Upper lobe of right lung (tissue), 1 donor: ENCODE measurements around the gene ITGA6. TPM values are rescaled to one million over a fixed set of nuclear protein-coding genes. Genes with fewer than 3 reads are reported as not detected.

Experiments used
- ATAC-seq: fragments of 200-7000 bp; cut with Tn5 transposase; one replicate; pipeline ENCODE4 v1.9.1; 2020; ENCODE audit warnings: mild to moderate bottlenecking, moderate library complexity
- DNase-seq: peaks from one replicate; pipeline ENCODE4 v3.0.0-alpha.2; 2020
- H3K27ac ChIP-seq: fragments of 200-600 bp; one replicate; pipeline ENCODE4 v1.8.0; 2022
- H3K27me3 ChIP-seq: fragments of 200-600 bp; one replicate; pipeline ENCODE4 v1.8.0; 2022; ENCODE audit warnings: mild to moderate bottlenecking
- H3K36me3 ChIP-seq: fragments of 200-600 bp; one replicate; pipeline ENCODE4 v1.8.0; 2022
- H3K4me1 ChIP-seq: fragments of 200-600 bp; one replicate; pipeline ENCODE4 v1.8.0; 2022
- H3K4me3 ChIP-seq: fragments of 200-600 bp; one replicate; pipeline ENCODE4 v1.8.0; 2022; ENCODE audit warnings: mild to moderate bottlenecking
- H3K9me3 ChIP-seq: fragments of 200-600 bp; one replicate; pipeline ENCODE4 v1.8.0; 2022
- intact Hi-C: fragments of 100-400 bp; cut with DNase I; formaldehyde crosslinking; loops from one replicate; pipeline ENCODE4 v1.11.0; 2022
- total RNA-seq: library from RNA; stranded (reverse); fragmentation: NEBNext Ultra II Directional; extraction: Animal tissue kit (Norgen Biotek cat#: 25700); gene quantifications from one replicate; pipeline ENCODE4 v1.2.1, GENCODE V29; 2021
- TF ChIP-seq, protein P1 (sequence below): fragments of 200-600 bp; IDR thresholded peaks from one replicate; pipeline ENCODE4 v1.8.0; 2022; ENCODE audit warnings: antibody characterized with exemption
- donor health status: DM: no; HTN: yes; CAD: no; lungs with severe emphysema.

Gene ITGA6
- total RNA-seq, 1 donor from 2014 or later = 73.0 TPM

DNA sequence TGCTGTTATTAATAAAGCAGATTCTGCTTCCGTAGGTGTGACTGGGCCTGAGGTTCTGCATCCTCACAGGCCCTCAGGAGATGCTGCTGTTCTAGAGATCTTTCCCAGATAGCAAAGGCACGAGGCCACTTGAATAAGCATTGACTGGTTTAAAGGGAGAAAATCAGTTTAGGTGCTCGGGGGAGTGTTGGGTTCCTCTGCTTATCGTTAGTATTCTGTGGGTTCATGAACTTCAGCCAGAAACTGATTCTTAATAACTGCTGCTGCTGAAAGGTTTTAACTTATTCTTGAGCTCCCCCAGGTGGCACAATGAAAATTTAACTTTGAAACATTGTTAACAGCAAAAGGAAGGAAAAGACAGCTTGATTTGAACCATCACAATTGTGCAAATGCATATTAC lies 56.9 kb downstream of the ITGA6 start:
- Histone ChIP-seq H3K4me3 (no peak overlapping the region), H3K27ac (no peak overlapping the region), H3K27me3 (no peaks in the 10 kb centered on the region), H3K9me3 (no peaks in the 10 kb centered on the region), H3K36me3 (peaks cover 33% of the 10 kb centered on the region), H3K4me1 (peaks cover 9% of the 10 kb centered on the region)
- intact Hi-C loops = no loop called here
- DNase-seq = no peak
- TF ChIP-seq, protein P1, sequence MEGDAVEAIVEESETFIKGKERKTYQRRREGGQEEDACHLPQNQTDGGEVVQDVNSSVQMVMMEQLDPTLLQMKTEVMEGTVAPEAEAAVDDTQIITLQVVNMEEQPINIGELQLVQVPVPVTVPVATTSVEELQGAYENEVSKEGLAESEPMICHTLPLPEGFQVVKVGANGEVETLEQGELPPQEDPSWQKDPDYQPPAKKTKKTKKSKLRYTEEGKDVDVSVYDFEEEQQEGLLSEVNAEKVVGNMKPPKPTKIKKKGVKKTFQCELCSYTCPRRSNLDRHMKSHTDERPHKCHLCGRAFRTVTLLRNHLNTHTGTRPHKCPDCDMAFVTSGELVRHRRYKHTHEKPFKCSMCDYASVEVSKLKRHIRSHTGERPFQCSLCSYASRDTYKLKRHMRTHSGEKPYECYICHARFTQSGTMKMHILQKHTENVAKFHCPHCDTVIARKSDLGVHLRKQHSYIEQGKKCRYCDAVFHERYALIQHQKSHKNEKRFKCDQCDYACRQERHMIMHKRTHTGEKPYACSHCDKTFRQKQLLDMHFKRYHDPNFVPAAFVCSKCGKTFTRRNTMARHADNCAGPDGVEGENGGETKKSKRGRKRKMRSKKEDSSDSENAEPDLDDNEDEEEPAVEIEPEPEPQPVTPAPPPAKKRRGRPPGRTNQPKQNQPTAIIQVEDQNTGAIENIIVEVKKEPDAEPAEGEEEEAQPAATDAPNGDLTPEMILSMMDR = peak; percentile 28
- ATAC-seq = no peak

DNA sequence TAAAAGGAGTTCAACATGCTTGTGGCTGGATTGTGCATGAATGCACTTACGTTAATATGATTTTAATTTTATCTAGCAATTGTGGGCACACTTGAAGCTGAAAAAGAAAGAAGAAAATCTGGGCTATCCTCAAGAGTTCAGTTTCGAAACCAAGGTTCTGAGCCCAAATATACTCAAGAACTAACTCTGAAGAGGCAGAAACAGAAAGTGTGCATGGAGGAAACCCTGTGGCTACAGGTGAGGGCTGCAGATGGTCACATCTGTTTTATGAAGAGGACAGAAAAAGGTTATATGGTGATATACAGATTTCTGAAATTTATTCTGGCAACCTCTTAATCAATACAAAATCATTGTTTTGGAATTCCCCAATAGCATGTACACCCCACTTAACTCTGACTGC lies 57.3 kb downstream of the ITGA6 start:
- DNase-seq = no peak
- TF ChIP-seq, protein P1 = no peak
- Histone ChIP-seq H3K27me3 (no peaks in the 10 kb centered on the region), H3K4me3 (no peak overlapping the region), H3K27ac (no peak overlapping the region), H3K4me1 (peaks cover 9% of the 10 kb centered on the region), H3K36me3 (peaks cover 33% of the 10 kb centered on the region), H3K9me3 (no peaks in the 10 kb centered on the region)
- intact Hi-C loops = no loop called here
- ATAC-seq = no peak

DNA sequence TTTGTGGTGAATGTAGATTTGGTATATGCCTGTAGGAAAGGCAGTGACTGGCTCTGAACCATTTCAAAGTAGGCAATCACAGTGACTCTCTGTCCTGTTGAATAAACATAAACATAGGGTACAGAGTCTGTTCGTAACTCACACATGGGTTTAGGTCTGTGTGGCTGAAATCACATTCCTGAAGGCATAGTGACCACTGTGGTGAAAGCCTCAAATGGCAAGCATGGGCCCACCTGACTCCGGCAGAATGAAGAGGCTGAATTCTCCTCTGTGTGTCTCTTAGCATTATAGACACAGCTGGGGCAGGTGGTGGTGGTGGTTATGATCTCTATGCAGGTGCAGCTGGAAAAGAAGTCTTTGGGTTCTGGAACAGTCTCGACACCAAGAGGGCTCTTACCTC lies 61.2 kb downstream of the ITGA6 start:
- ATAC-seq = no peak
- TF ChIP-seq, protein P1 = no peak
- Histone ChIP-seq H3K27me3 (no peaks in the 10 kb centered on the region), H3K27ac (no peak overlapping the region), H3K4me3 (no peak overlapping the region), H3K36me3 (peaks cover 51% of the 10 kb centered on the region), H3K9me3 (no peaks in the 10 kb centered on the region), H3K4me1 (no peaks in the 10 kb centered on the region)
- intact Hi-C loops = no loop called here
- DNase-seq = no peak

DNA sequence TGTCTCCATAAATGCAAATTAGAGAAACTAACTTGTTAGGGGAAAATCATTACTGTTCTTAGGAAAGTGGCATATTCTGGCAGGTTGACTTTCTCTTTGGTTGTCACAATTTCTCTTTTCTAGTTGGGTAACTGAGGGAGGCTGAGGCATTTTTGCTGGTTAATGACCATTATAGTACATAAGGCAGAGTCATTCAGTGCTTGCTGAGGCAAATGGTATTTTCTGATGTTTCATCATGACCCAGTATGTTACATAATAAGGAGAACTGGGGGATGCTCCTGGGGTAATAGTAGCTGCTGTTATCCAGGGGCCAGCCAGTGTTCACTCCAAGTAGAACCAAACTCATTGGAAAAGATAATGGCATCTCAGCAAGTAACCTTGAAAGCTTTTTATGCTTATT lies 62.3 kb downstream of the ITGA6 start:
- Histone ChIP-seq H3K27me3 (no peaks in the 10 kb centered on the region), H3K27ac (no peak overlapping the region), H3K4me1 (no peaks in the 10 kb centered on the region), H3K9me3 (no peaks in the 10 kb centered on the region), H3K36me3 (peaks cover 48% of the 10 kb centered on the region), H3K4me3 (no peak overlapping the region)
- TF ChIP-seq, protein P1 = no peak
- no peak for DNase-seq
- no peak for ATAC-seq
- intact Hi-C loops = no loop called here

DNA sequence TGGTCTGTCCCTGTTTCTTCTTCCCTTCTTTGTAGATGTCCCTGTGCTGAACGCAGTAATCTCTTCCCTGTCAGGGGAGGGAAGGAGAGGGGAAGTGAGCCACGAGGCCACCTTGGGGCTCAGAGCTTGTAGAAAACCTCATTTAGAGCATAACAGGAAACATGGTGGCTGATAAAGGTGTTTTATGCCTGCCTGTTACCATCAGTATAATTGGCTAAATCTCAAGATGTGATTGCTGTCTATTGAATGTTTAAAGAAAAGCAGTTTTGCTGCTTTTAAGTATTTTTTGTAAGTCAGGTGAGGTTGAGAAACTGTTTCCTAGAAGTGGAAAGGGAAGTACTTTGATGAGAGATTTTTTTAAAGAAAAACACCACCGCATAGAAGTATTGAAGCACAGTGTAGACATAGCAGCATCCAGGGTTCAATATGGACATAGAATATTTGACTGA lies 68.8 kb downstream of the ITGA6 start:
- TF ChIP-seq, protein P1 = no peak
- no peaks in the 10 kb centered on the region for H3K9me3 ChIP-seq
- H3K27me3 ChIP-seq = no peaks in the 10 kb centered on the region
- DNase-seq (no peak), ATAC-seq (peak; percentile 64)
- no peak overlapping the region for H3K27ac ChIP-seq
- no peak overlapping the region for H3K4me3 ChIP-seq
- H3K4me1 ChIP-seq = no peaks in the 10 kb centered on the region
- intact Hi-C loops = no loop called here
- peaks cover 20% of the 10 kb centered on the region for H3K36me3 ChIP-seq

DNA sequence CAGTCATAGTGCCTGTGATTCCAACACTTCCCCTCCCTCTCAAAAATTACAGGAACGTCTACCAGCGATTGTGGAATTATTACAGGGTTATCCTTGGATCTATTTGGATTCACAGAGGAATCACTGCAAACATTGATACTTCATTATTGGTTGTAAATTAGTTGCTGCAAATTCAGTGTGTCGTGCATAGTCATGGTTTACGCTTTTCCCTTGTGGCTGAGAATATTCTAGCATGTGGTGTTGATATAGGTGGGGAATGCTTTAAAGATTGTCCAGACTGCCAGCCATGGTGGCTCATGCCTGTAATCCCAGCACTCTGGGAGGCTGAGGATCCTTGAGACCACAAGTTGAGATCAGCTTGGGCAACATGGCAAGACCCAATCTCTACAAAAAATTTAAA lies 79.8 kb downstream of the ITGA6 start:
- Histone ChIP-seq H3K27ac (no peak overlapping the region), H3K9me3 (peaks cover 8% of the 10 kb centered on the region), H3K36me3 (peaks cover 13% of the 10 kb centered on the region), H3K4me3 (no peak overlapping the region), H3K4me1 (no peaks in the 10 kb centered on the region), H3K27me3 (no peaks in the 10 kb centered on the region)
- intact Hi-C loops = no loop called here
- ATAC-seq = no peak
- DNase-seq = no peak
- TF ChIP-seq, protein P1 = no peak
